ENCODE data around the gene TRMT44. TPM values are rescaled to one million over a fixed set of nuclear protein-coding genes. Genes with fewer than 3 reads are reported as not detected.

The TRMT44 gene
- polyA plus RNA-seq, 3 donors = 4.9 to 7.5 (median 6.6) TPM

- H4K20me1 ChIP-seq (ENCODE audit: insufficient read depth, low read length) = no peaks in the 10 kb centered on the region
- H2AFZ ChIP-seq (ENCODE audit: insufficient read depth, low read depth, low read length, poor library complexity, severe bottlenecking) = no peak overlapping the region
- no peaks in the 10 kb centered on the region for H3K27me3 ChIP-seq (ENCODE audit: control insufficient read depth in 2 of 2, insufficient read depth in 2 of 2, low read length in 2 of 2)
- Mint-ChIP-seq H3K36me3 (no peaks in the 10 kb centered on the region), H3K9me3 (peaks cover 2 to 15% (median 8%) of the 10 kb centered on the region in 7 donors), H3K4me1 (no peaks in the 10 kb centered on the region), H3K27me3 (ENCODE audit: low read depth in 3 of 3) (peaks cover 0 to 5% (median 4%) of the 10 kb centered on the region in 3 donors), H3K4me3 (no peak overlapping the region), H3K27ac (no peak overlapping the region)
- intact Hi-C loops (cut with micrococcal nuclease) = no loop called here
- WGBS (ENCODE audit: insufficient coverage) = 81% methylated on average over 16 of the region's 21 CpGs
- H3K36me3 ChIP-seq (replicated peaks in 1 of 2; ENCODE audit: control insufficient read depth in 1 of 2, insufficient read depth in 2 of 2, low read length in 2 of 2) = no peaks in the 10 kb centered on the region
- H3K4me1 ChIP-seq (ENCODE audit: control insufficient read depth in 1 of 2, insufficient read depth in 2 of 2, low read length in 2 of 2) = no peaks in the 10 kb centered on the region
- TF ChIP-seq CTCF (IDR thresholded peaks at IDR 0.05) = no peak
- no peak overlapping the region for H3K9ac ChIP-seq (ENCODE audit: insufficient read depth, low read length, poor library complexity, severe bottlenecking)
- no peak for DNase-seq
- H3K27ac ChIP-seq (ENCODE audit: low read depth in 1 of 2, low read length in 2 of 2) = no peak overlapping the region
- peaks cover 0 to 10% of the 10 kb centered on the region in 2 donors for H3K9me3 ChIP-seq (replicated peaks in 1 of 2; ENCODE audit: control insufficient read depth in 1 of 2, insufficient read depth in 1 of 2, low read length in 2 of 2)
- H3K4me3 ChIP-seq (replicated peaks in 1 of 3; ENCODE audit: low read depth in 2 of 3, low read length in 3 of 3) = no peak overlapping the region
- H3K4me2 ChIP-seq (replicated peaks; ENCODE audit: extremely low read depth, low read length, poor library complexity, severe bottlenecking) = no peak overlapping the region
- no peaks in the 10 kb centered on the region for H3K79me2 ChIP-seq (ENCODE audit: insufficient read depth, low read length)
These were observed 66.0 kb downstream of the TRMT44 start for GRCh38 chr4:8506373-8507195.

GRCh38 chr4:8507196-8507570 lies 66.6 kb downstream of the TRMT44 start:
- Histone ChIP-seq H3K27ac (ENCODE audit: low read depth in 1 of 2, low read length in 2 of 2) (no peak overlapping the region), H2AFZ (ENCODE audit: insufficient read depth, low read depth, low read length, poor library complexity, severe bottlenecking) (no peak overlapping the region), H4K20me1 (ENCODE audit: insufficient read depth, low read length) (no peaks in the 10 kb centered on the region), H3K4me2 (replicated peaks; ENCODE audit: extremely low read depth, low read length, poor library complexity, severe bottlenecking) (no peak overlapping the region), H3K4me1 (ENCODE audit: control insufficient read depth in 1 of 2, insufficient read depth in 2 of 2, low read length in 2 of 2) (no peaks in the 10 kb centered on the region), H3K9me3 (replicated peaks in 1 of 2; ENCODE audit: control insufficient read depth in 1 of 2, insufficient read depth in 1 of 2, low read length in 2 of 2) (peaks cover 0 to 10% of the 10 kb centered on the region in 2 donors), H3K4me3 (replicated peaks in 1 of 3; ENCODE audit: low read depth in 2 of 3, low read length in 3 of 3) (no peak overlapping the region), H3K36me3 (replicated peaks in 1 of 2; ENCODE audit: control insufficient read depth in 1 of 2, insufficient read depth in 2 of 2, low read length in 2 of 2) (no peaks in the 10 kb centered on the region), H3K79me2 (ENCODE audit: insufficient read depth, low read length) (no peaks in the 10 kb centered on the region), H3K27me3 (ENCODE audit: control insufficient read depth in 2 of 2, insufficient read depth in 2 of 2, low read length in 2 of 2) (no peaks in the 10 kb centered on the region), H3K9ac (ENCODE audit: insufficient read depth, low read length, poor library complexity, severe bottlenecking) (no peak overlapping the region)
- intact Hi-C loops (cut with micrococcal nuclease) = no loop called here
- no peak for DNase-seq
- TF ChIP-seq CTCF (IDR thresholded peaks at IDR 0.05) = no peak
- H3K4me3 Mint-ChIP-seq = no peak overlapping the region
- no peaks in the 10 kb centered on the region for H3K4me1 Mint-ChIP-seq
- WGBS (ENCODE audit: insufficient coverage) = 82% methylated on average over 10 of the region's 13 CpGs
- H3K27me3 Mint-ChIP-seq (ENCODE audit: low read depth in 3 of 3) = peaks cover 0 to 5% (median 4%) of the 10 kb centered on the region in 3 donors
- H3K9me3 Mint-ChIP-seq = peaks cover 2 to 13% (median 8%) of the 10 kb centered on the region in 7 donors
- H3K27ac Mint-ChIP-seq = no peak overlapping the region
- H3K36me3 Mint-ChIP-seq = no peaks in the 10 kb centered on the region

Measured in CD14-positive monocyte (primary cell).